ENCODE measurements around the gene NTSR1. TPM values are rescaled to one million over a fixed set of nuclear protein-coding genes. Genes with fewer than 3 reads are reported as not detected.

Gene NTSR1
- total RNA-seq, 1 experiment from 2014 or later, result not detected

GRCh38 chr20:62765021-62765420, 56.4 kb downstream of the NTSR1 start:
- no peak for DNase-seq (ENCODE audit: low read depth in 1 of 2, low spot score in 2 of 2)
- Histone ChIP-seq H3K4me1 (replicated peaks) (no peaks in the 10 kb centered on the region), H3K36me3 (no peaks in the 10 kb centered on the region), H3K27me3 (replicated peaks) (peaks cover 56% of the 10 kb centered on the region), H3K9me3 (replicated peaks) (no peaks in the 10 kb centered on the region), H3K4me3 (no peak overlapping the region), H3K27ac (no peak overlapping the region)

- Histone ChIP-seq H3K27me3 (replicated peaks) (peaks cover 61% of the 10 kb centered on the region), H3K4me1 (replicated peaks) (no peaks in the 10 kb centered on the region), H3K9me3 (replicated peaks) (no peaks in the 10 kb centered on the region), H3K36me3 (no peaks in the 10 kb centered on the region), H3K27ac (no peak overlapping the region), H3K4me3 (no peak overlapping the region)
- no peak for DNase-seq (ENCODE audit: low read depth in 1 of 2, low spot score in 2 of 2)
Measured at GRCh38 chr20:62765432-62766070, 56.9 kb downstream of the NTSR1 start.

- H3K4me1 ChIP-seq (replicated peaks), result no peaks in the 10 kb centered on the region
- DNase-seq (ENCODE audit: low read depth in 1 of 2, low spot score in 2 of 2), result no peak
- no peak overlapping the region for H3K27ac ChIP-seq
- H3K36me3 ChIP-seq, result no peaks in the 10 kb centered on the region
- H3K4me3 ChIP-seq, result no peak overlapping the region
- peaks cover 65% of the 10 kb centered on the region for H3K27me3 ChIP-seq (replicated peaks)
- no peaks in the 10 kb centered on the region for H3K9me3 ChIP-seq (replicated peaks)
Measured at GRCh38 chr20:62766071-62766450, 57.4 kb downstream of the NTSR1 start.

GRCh38 chr20:62766716-62767115, 58.1 kb downstream of the NTSR1 start:
- Histone ChIP-seq H3K27ac (no peak overlapping the region), H3K4me1 (replicated peaks) (no peaks in the 10 kb centered on the region), H3K36me3 (no peaks in the 10 kb centered on the region), H3K4me3 (no peak overlapping the region), H3K27me3 (replicated peaks) (peaks cover 65% of the 10 kb centered on the region), H3K9me3 (replicated peaks) (no peaks in the 10 kb centered on the region)
- no peak for DNase-seq (ENCODE audit: low read depth in 1 of 2, low spot score in 2 of 2)

GRCh38 chr20:62768234-62768546, 59.6 kb downstream of the NTSR1 start:
- no peak overlapping the region for H3K27ac ChIP-seq
- H3K4me3 ChIP-seq, result no peak overlapping the region
- DNase-seq (ENCODE audit: low read depth in 1 of 2, low spot score in 2 of 2), result no peak
- no peaks in the 10 kb centered on the region for H3K9me3 ChIP-seq (replicated peaks)
- H3K4me1 ChIP-seq (replicated peaks), result no peaks in the 10 kb centered on the region
- peaks cover 75% of the 10 kb centered on the region for H3K27me3 ChIP-seq (replicated peaks)
- H3K36me3 ChIP-seq, result no peaks in the 10 kb centered on the region

- H3K4me3 ChIP-seq, result no peak overlapping the region
- no peaks in the 10 kb centered on the region for H3K4me1 ChIP-seq (replicated peaks)
- no peak for DNase-seq (ENCODE audit: low read depth in 1 of 2, low spot score in 2 of 2)
- H3K27me3 ChIP-seq (replicated peaks), result peaks cover 80% of the 10 kb centered on the region
- H3K27ac ChIP-seq, result no peak overlapping the region
- H3K36me3 ChIP-seq, result no peaks in the 10 kb centered on the region
- H3K9me3 ChIP-seq (replicated peaks), result no peaks in the 10 kb centered on the region
Measured at GRCh38 chr20:62768551-62769287, 60.1 kb downstream of the NTSR1 start.

- no peak for DNase-seq (ENCODE audit: low read depth in 1 of 2, low spot score in 2 of 2)
- Histone ChIP-seq H3K4me3 (no peak overlapping the region), H3K27me3 (replicated peaks) (peaks cover 83% of the 10 kb centered on the region), H3K27ac (no peak overlapping the region), H3K4me1 (replicated peaks) (no peaks in the 10 kb centered on the region), H3K9me3 (replicated peaks) (no peaks in the 10 kb centered on the region), H3K36me3 (no peaks in the 10 kb centered on the region)
Measured at GRCh38 chr20:62769346-62770071, 60.9 kb downstream of the NTSR1 start.

GRCh38 chr20:62770111-62770910, 61.7 kb downstream of the NTSR1 start:
- H3K4me1 ChIP-seq (replicated peaks), result no peaks in the 10 kb centered on the region
- DNase-seq (ENCODE audit: low read depth in 1 of 2, low spot score in 2 of 2), result no peak
- H3K36me3 ChIP-seq, result no peaks in the 10 kb centered on the region
- H3K4me3 ChIP-seq, result no peak overlapping the region
- H3K27me3 ChIP-seq (replicated peaks), result peaks cover 83% of the 10 kb centered on the region
- no peaks in the 10 kb centered on the region for H3K9me3 ChIP-seq (replicated peaks)
- no peak overlapping the region for H3K27ac ChIP-seq

GRCh38 chr20:62770916-62771315, 62.3 kb downstream of the NTSR1 start:
- Histone ChIP-seq H3K27me3 (replicated peaks) (peaks cover 77% of the 10 kb centered on the region), H3K27ac (no peak overlapping the region), H3K4me1 (replicated peaks) (no peaks in the 10 kb centered on the region), H3K4me3 (no peak overlapping the region), H3K9me3 (replicated peaks) (no peaks in the 10 kb centered on the region), H3K36me3 (no peaks in the 10 kb centered on the region)
- DNase-seq (ENCODE audit: low read depth in 1 of 2, low spot score in 2 of 2), result no peak

- no peak for DNase-seq (ENCODE audit: low read depth in 1 of 2, low spot score in 2 of 2)
- H3K4me1 ChIP-seq (replicated peaks), result no peaks in the 10 kb centered on the region
- H3K27ac ChIP-seq, result no peak overlapping the region
- no peaks in the 10 kb centered on the region for H3K9me3 ChIP-seq (replicated peaks)
- H3K27me3 ChIP-seq (replicated peaks), result peaks cover 71% of the 10 kb centered on the region
- H3K36me3 ChIP-seq, result no peaks in the 10 kb centered on the region
- H3K4me3 ChIP-seq, result no peak overlapping the region
Measured at GRCh38 chr20:62771396-62772102, 62.9 kb downstream of the NTSR1 start.

GRCh38 chr20:62772103-62772611, 63.5 kb downstream of the NTSR1 start:
- no peaks in the 10 kb centered on the region for H3K36me3 ChIP-seq
- H3K4me3 ChIP-seq, result no peak overlapping the region
- DNase-seq (ENCODE audit: low read depth in 1 of 2, low spot score in 2 of 2), result no peak
- peaks cover 65% of the 10 kb centered on the region for H3K27me3 ChIP-seq (replicated peaks)
- no peak overlapping the region for H3K27ac ChIP-seq
- no peaks in the 10 kb centered on the region for H3K9me3 ChIP-seq (replicated peaks)
- H3K4me1 ChIP-seq (replicated peaks), result no peaks in the 10 kb centered on the region

- Histone ChIP-seq H3K9me3 (replicated peaks) (no peaks in the 10 kb centered on the region), H3K4me3 (no peak overlapping the region), H3K36me3 (no peaks in the 10 kb centered on the region), H3K27ac (no peak overlapping the region), H3K27me3 (replicated peaks) (peaks cover 64% of the 10 kb centered on the region), H3K4me1 (replicated peaks) (no peaks in the 10 kb centered on the region)
- DNase-seq (ENCODE audit: low read depth in 1 of 2, low spot score in 2 of 2), result no peak
Measured at GRCh38 chr20:62772619-62772989, 64.0 kb downstream of the NTSR1 start.
